GM12878 (cell line): ENCODE measurements around the gene CD38. TPM values are rescaled to one million over a fixed set of nuclear protein-coding genes. Genes with fewer than 3 reads are reported as not detected.

ENCODE experiments used
- BMI1 ChIP-seq: fragments of 450-650 bp; IDR thresholded peaks from 2 replicates; pipeline ENCODE4 v1.6.1; 2016; ENCODE audit warnings: mild to moderate bottlenecking, moderate library complexity, borderline replicate concordance
- CBFB ChIP-seq: IDR thresholded peaks from 2 replicates; pipeline ENCODE4 v1.6.1; 2016; ENCODE audit warnings: antibody characterized with exemption, low read depth
- CBX3 ChIP-seq: fragments of 200-600 bp; sonication (generic); IDR thresholded peaks from 2 replicates; pipeline ENCODE4 v1.6.1; 2016; ENCODE audit warnings: low read depth, borderline replicate concordance
- CHD4 ChIP-seq: fragments of 200-600 bp; sonication (generic); IDR thresholded peaks from 2 replicates; pipeline ENCODE4 v1.6.1; 2016; ENCODE audit warnings: mild to moderate bottlenecking
- CREB1 ChIP-seq: IDR thresholded peaks from 2 replicates; pipeline ENCODE4 v1.6.1; 2012; ENCODE audit warnings: low read depth, mild to moderate bottlenecking, inconsistent platforms
- E2F4 ChIP-seq: IDR thresholded peaks from 2 replicates; pipeline ENCODE4 v1.6.1; 2012; ENCODE audit warnings: low read depth, low read length, improper control_type of control experiment
- HDAC6 ChIP-seq: fragments of 200-600 bp; sonication (generic); IDR thresholded peaks from one replicate; pipeline ENCODE4 v1.8.0; 2017; ENCODE audit warnings: antibody characterized with exemption; ENCODE audit not compliant: unreplicated experiment
- IKZF1 ChIP-seq: fragments of 450-650 bp; conservative IDR thresholded peaks from 2 replicates; pipeline ENCODE4 v1.6.1; 2017; ENCODE audit warnings: antibody characterized with exemption, mild to moderate bottlenecking
- IRF3 ChIP-seq: fragments of 450-650 bp; IDR thresholded peaks from 2 replicates; pipeline ENCODE4 v1.6.1; 2014; ENCODE audit warnings: mild to moderate bottlenecking
- KAT2A ChIP-seq: conservative IDR thresholded peaks from 2 replicates; pipeline ENCODE4 v1.6.1; 2011; ENCODE audit warnings: low read depth, low read length; ENCODE audit not compliant: control insufficient read depth
- LARP7 ChIP-seq: fragments of 450-650 bp; IDR thresholded peaks from 2 replicates; pipeline ENCODE4 v1.6.1; 2017; ENCODE audit warnings: mild to moderate bottlenecking
- MAX ChIP-seq: IDR thresholded peaks from 2 replicates; pipeline ENCODE4 v1.6.1; 2012; ENCODE audit warnings: low read depth, low read length, improper control_type of control experiment
- MXI1 ChIP-seq: fragments of 150-350 bp; IDR thresholded peaks from 2 replicates; pipeline ENCODE4 v1.6.1; 2011; ENCODE audit warnings: low read depth, mild to moderate bottlenecking, inconsistent platforms, low read length, improper control_type of control experiment
- NBN ChIP-seq: fragments of 450-650 bp; IDR thresholded peaks from 2 replicates; pipeline ENCODE4 v1.6.1; 2016
- PAX5 ChIP-seq: IDR thresholded peaks from 2 replicates; pipeline ENCODE4 v1.6.1; 2011; ENCODE audit warnings: low read depth, low read length, borderline replicate concordance
- PKNOX1 ChIP-seq: fragments of 450-650 bp; IDR thresholded peaks from 2 replicates; pipeline ENCODE4 v1.6.1; 2016; ENCODE audit warnings: mild to moderate bottlenecking
- POU2F2 ChIP-seq: IDR thresholded peaks from 3 replicates; pipeline ENCODE4 v1.6.1; 2011; ENCODE audit warnings: low read depth, mild to moderate bottlenecking, low read length, borderline replicate concordance
- RCOR1 ChIP-seq: conservative IDR thresholded peaks from 2 replicates; pipeline ENCODE4 v1.6.1; 2012; ENCODE audit warnings: low read depth, low read length, improper control_type of control experiment
- SP1 ChIP-seq: IDR thresholded peaks from one replicate; pipeline ENCODE4 v1.6.1; 2011; ENCODE audit warnings: low read depth, low read length
- SRF ChIP-seq, 2 experiments: IDR thresholded peaks; 2 replicates each; pipeline ENCODE4 v1.6.1; 2011; ENCODE audit warnings: low read depth in 2 of 2, low read length in 2 of 2, mild to moderate bottlenecking in 1 of 2, moderate library complexity in 1 of 2
- STAT1 ChIP-seq: fragments of 450-650 bp; conservative IDR thresholded peaks from 2 replicates; pipeline ENCODE4 v1.6.1; 2014; ENCODE audit warnings: antibody characterized with exemption, mild to moderate bottlenecking
- STAT3 ChIP-seq: IDR thresholded peaks from 2 replicates; pipeline ENCODE4 v1.6.1; 2011; ENCODE audit warnings: low read depth, low read length, improper control_type of control experiment
- TCF12 ChIP-seq: IDR thresholded peaks from 2 replicates; pipeline ENCODE4 v1.6.1; 2011; ENCODE audit warnings: low read depth, mild to moderate bottlenecking, low read length
- TCF7 ChIP-seq: IDR thresholded peaks from 2 replicates; pipeline ENCODE4 v1.6.1; 2014; ENCODE audit warnings: antibody characterized with exemption, borderline replicate concordance
- polyA plus RNA-seq, 11 experiments: library from polyadenylated mRNA; depleted of rRNA in 4 of 11; unstranded in 6 of 11; stranded (reverse) in 5 of 11; fragments of >200 nt; fragmentation: Nextera tagmentation in 4 of 11; fragmentation: Illumina TruSeq in 1 of 11; extraction: Ambion mirVana in 4 of 11; extraction: Trizol in 1 of 11; gene quantifications; 1 replicate in 1 of 11; 2 replicates in 10 of 11; pipeline versions ENCODE4 v1.2.1 to v1.2.3, GENCODE V29; 2011 to 2016; ENCODE audit warnings: inconsistent platforms in 2 of 11, missing spikeins in 2 of 11, low read depth in 1 of 11
- total RNA-seq, 4 experiments: library from RNA; depleted of rRNA in 3 of 4; stranded (reverse); fragments of >200 nt in 3 of 4; fragmentation: Illumina TruSeq in 1 of 4; extraction: Trizol in 1 of 4; gene quantifications; 2 replicates each; pipeline versions ENCODE4 v1.2.1 to v1.2.3, GENCODE V29; 2013 to 2021
- TF ChIP-seq, protein P1 (sequence below): IDR thresholded peaks from 2 replicates; pipeline ENCODE4 v1.6.1; 2012; ENCODE audit warnings: mild to moderate bottlenecking, low read depth, low read length
- TF ChIP-seq, protein P2 (sequence below): fragments of 450-650 bp; IDR thresholded peaks from 2 replicates; pipeline ENCODE4 v1.6.1; 2016; ENCODE audit warnings: mild to moderate bottlenecking

CD38 gene
- total and polyA plus RNA-seq, 10 of the 15 experiments (the other 5 are each of a cell fraction or from before 2014, with no cell fraction given): 3.5 to 39.8 (median 12.7) TPM

- TF ChIP-seq IRF3 (no peak), CBFB (no peak), RCOR1 (no peak), PAX5 (peak; percentile 36; the same call in 1 of the 2 replicates), LARP7 (no peak), POU2F2 (peak; percentile 74; the same call in 1 of the 3 replicates), SP1 (no peak), PKNOX1 (no peak), MAX (no peak), STAT1 (no peak), MXI1 (no peak), E2F4 (no peak), TCF7 (no peak), CHD4 (no peak), IKZF1 (peak; percentile 77), STAT3 (no peak), CREB1 (no peak), NBN (peak; percentile 83), BMI1 (peak; percentile 79), SRF (IDR thresholded peaks at IDR 0.05; ENCODE audit: low read depth in 2 of 2, low read length in 2 of 2) (no peak), CBX3 (no peak), TCF12 (peak; percentile 71), KAT2A (no peak), HDAC6 (no peak)
- TF ChIP-seq, protein P1, sequence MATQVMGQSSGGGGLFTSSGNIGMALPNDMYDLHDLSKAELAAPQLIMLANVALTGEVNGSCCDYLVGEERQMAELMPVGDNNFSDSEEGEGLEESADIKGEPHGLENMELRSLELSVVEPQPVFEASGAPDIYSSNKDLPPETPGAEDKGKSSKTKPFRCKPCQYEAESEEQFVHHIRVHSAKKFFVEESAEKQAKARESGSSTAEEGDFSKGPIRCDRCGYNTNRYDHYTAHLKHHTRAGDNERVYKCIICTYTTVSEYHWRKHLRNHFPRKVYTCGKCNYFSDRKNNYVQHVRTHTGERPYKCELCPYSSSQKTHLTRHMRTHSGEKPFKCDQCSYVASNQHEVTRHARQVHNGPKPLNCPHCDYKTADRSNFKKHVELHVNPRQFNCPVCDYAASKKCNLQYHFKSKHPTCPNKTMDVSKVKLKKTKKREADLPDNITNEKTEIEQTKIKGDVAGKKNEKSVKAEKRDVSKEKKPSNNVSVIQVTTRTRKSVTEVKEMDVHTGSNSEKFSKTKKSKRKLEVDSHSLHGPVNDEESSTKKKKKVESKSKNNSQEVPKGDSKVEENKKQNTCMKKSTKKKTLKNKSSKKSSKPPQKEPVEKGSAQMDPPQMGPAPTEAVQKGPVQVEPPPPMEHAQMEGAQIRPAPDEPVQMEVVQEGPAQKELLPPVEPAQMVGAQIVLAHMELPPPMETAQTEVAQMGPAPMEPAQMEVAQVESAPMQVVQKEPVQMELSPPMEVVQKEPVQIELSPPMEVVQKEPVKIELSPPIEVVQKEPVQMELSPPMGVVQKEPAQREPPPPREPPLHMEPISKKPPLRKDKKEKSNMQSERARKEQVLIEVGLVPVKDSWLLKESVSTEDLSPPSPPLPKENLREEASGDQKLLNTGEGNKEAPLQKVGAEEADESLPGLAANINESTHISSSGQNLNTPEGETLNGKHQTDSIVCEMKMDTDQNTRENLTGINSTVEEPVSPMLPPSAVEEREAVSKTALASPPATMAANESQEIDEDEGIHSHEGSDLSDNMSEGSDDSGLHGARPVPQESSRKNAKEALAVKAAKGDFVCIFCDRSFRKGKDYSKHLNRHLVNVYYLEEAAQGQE: no peak
- TF ChIP-seq, protein P2, sequence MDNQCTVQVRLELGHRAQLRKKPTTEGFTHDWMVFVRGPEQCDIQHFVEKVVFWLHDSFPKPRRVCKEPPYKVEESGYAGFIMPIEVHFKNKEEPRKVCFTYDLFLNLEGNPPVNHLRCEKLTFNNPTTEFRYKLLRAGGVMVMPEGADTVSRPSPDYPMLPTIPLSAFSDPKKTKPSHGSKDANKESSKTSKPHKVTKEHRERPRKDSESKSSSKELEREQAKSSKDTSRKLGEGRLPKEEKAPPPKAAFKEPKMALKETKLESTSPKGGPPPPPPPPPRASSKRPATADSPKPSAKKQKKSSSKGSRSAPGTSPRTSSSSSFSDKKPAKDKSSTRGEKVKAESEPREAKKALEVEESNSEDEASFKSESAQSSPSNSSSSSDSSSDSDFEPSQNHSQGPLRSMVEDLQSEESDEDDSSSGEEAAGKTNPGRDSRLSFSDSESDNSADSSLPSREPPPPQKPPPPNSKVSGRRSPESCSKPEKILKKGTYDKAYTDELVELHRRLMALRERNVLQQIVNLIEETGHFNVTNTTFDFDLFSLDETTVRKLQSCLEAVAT: peak; percentile 86
Observed at GRCh38 chr4:15809058-15809457, 30.9 kb downstream of the CD38 start (continued).
